ENCODE measurements around the gene DYNC1I1. TPM values are rescaled to one million over a fixed set of nuclear protein-coding genes. Genes with fewer than 3 reads are reported as not detected.

DYNC1I1 gene
- total RNA-seq, 1 donor from 2014 or later, result 1.6 TPM

GRCh38 chr7:96104984-96105383, 332.6 kb downstream of the DYNC1I1 start:
- Mint-ChIP-seq H3K36me3 (ENCODE audit: insufficient read depth) (no peaks in the 10 kb centered on the region), H3K4me3 (ENCODE audit: low read depth) (no peak overlapping the region), H3K27me3 (no peaks in the 10 kb centered on the region), H3K27ac (no peak overlapping the region), H3K4me1 (ENCODE audit: low read depth) (no peaks in the 10 kb centered on the region), H3K9me3 (ENCODE audit: low read depth) (peaks cover 3% of the 10 kb centered on the region)
- TF ChIP-seq CTCF (IDR thresholded peaks at IDR 0.05; ENCODE audit: unreplicated experiment), result no peak
- DNase-seq (ENCODE audit: low spot score, unreplicated experiment), result no peak

- TF ChIP-seq CTCF (IDR thresholded peaks at IDR 0.05; ENCODE audit: unreplicated experiment), result no peak
- peaks cover 10% of the 10 kb centered on the region for H3K9me3 Mint-ChIP-seq (ENCODE audit: low read depth)
Observed at GRCh38 chr7:96111405-96111804, 339.1 kb downstream of the DYNC1I1 start.

GRCh38 chr7:96114190-96114589, 341.8 kb downstream of the DYNC1I1 start:
- no peak for DNase-seq (ENCODE audit: low spot score, unreplicated experiment)
- Mint-ChIP-seq H3K27ac (no peak overlapping the region), H3K4me1 (ENCODE audit: low read depth) (no peaks in the 10 kb centered on the region), H3K4me3 (ENCODE audit: low read depth) (no peak overlapping the region), H3K36me3 (ENCODE audit: insufficient read depth) (no peaks in the 10 kb centered on the region), H3K9me3 (ENCODE audit: low read depth) (peaks cover 10% of the 10 kb centered on the region), H3K27me3 (no peaks in the 10 kb centered on the region)
- TF ChIP-seq CTCF (IDR thresholded peaks at IDR 0.05; ENCODE audit: unreplicated experiment), result no peak

More at GRCh38 chr7:96111405-96111804, 339.1 kb downstream of the DYNC1I1 start:
- H3K27me3 Mint-ChIP-seq, result no peaks in the 10 kb centered on the region
- DNase-seq (ENCODE audit: low spot score, unreplicated experiment), result no peak
- H3K4me1 Mint-ChIP-seq (ENCODE audit: low read depth), result no peaks in the 10 kb centered on the region
- H3K36me3 Mint-ChIP-seq (ENCODE audit: insufficient read depth), result no peaks in the 10 kb centered on the region
- H3K27ac Mint-ChIP-seq, result no peak overlapping the region
- no peak overlapping the region for H3K4me3 Mint-ChIP-seq (ENCODE audit: low read depth)

- Mint-ChIP-seq H3K36me3 (ENCODE audit: insufficient read depth) (peaks cover 4% of the 10 kb centered on the region), H3K4me3 (ENCODE audit: low read depth) (no peak overlapping the region), H3K9me3 (ENCODE audit: low read depth) (peaks cover 4% of the 10 kb centered on the region), H3K27me3 (no peaks in the 10 kb centered on the region), H3K27ac (no peak overlapping the region), H3K4me1 (ENCODE audit: low read depth) (no peaks in the 10 kb centered on the region)
- no peak for DNase-seq (ENCODE audit: low spot score, unreplicated experiment)
- no peak for TF ChIP-seq CTCF (IDR thresholded peaks at IDR 0.05; ENCODE audit: unreplicated experiment)
Observed at GRCh38 chr7:96116173-96116572, 343.8 kb downstream of the DYNC1I1 start.

- Mint-ChIP-seq H3K4me1 (ENCODE audit: low read depth) (peaks cover 3% of the 10 kb centered on the region), H3K36me3 (ENCODE audit: insufficient read depth) (peaks cover 11% of the 10 kb centered on the region), H3K4me3 (ENCODE audit: low read depth) (no peak overlapping the region), H3K27me3 (no peaks in the 10 kb centered on the region), H3K27ac (peak overlapping the region; percentile 52), H3K9me3 (ENCODE audit: low read depth) (no peaks in the 10 kb centered on the region)
- DNase-seq (ENCODE audit: low spot score, unreplicated experiment), result no peak
- TF ChIP-seq CTCF (IDR thresholded peaks at IDR 0.05; ENCODE audit: unreplicated experiment), result no peak
Observed at GRCh38 chr7:96118449-96119001, 346.2 kb downstream of the DYNC1I1 start.
